ENCODE measurements around the gene CEP120.
"Not testable (repeated sequence)": the region's sequence is repeated elsewhere in the genome, so short reads cannot be mapped to it uniquely, and the experiment has no call there.

Gene CEP120

GRCh38 chr5:123387313-123387712 is 35.9 kb downstream of the CEP120 start:
- no peak for DNase-seq (ENCODE audit: low read depth in 2 of 2)

GRCh38 chr5:123382252-123382651 is 41.0 kb downstream of the CEP120 start:
- no peak for DNase-seq (ENCODE audit: low read depth in 2 of 2)

GRCh38 chr5:123371575-123372179 is 51.5 kb downstream of the CEP120 start:
- DNase-seq (ENCODE audit: low read depth in 2 of 2) = no peak

DNA sequence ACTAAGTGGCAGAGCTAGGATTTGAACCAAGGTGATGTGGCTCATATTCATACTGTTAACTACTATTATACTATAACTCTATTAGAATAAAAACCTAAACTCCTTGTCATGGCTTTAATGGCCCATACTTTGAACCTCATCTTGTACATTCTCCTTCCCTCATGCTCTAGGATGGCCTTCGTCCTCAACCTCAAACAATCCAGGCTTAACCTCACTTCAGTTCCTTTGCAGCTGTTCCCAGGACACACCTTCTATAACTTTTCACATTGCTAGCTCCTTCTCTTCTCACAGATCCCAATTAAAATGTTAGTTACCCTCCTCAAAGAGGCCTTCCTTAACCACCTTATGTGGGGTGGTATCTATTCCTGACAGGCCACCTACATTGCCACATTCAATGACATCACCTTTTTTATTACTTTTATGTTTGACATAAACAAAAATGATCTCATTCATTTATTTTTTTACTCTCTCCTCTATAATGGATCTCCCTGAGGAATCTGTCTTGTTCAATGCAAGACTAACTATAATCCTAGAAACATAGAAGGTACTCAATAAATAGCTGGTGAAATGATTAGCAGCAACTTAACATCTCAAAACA is 53.7 kb downstream of the CEP120 start:
- no peak for DNase-seq (ENCODE audit: low read depth in 2 of 2)

GRCh38 chr5:123367739-123368138 is 55.5 kb downstream of the CEP120 start:
- no peak for DNase-seq (ENCODE audit: low read depth in 2 of 2)

GRCh38 chr5:123365156-123365555 is 58.0 kb downstream of the CEP120 start:
- DNase-seq (ENCODE audit: low read depth in 2 of 2) = no peak

DNA sequence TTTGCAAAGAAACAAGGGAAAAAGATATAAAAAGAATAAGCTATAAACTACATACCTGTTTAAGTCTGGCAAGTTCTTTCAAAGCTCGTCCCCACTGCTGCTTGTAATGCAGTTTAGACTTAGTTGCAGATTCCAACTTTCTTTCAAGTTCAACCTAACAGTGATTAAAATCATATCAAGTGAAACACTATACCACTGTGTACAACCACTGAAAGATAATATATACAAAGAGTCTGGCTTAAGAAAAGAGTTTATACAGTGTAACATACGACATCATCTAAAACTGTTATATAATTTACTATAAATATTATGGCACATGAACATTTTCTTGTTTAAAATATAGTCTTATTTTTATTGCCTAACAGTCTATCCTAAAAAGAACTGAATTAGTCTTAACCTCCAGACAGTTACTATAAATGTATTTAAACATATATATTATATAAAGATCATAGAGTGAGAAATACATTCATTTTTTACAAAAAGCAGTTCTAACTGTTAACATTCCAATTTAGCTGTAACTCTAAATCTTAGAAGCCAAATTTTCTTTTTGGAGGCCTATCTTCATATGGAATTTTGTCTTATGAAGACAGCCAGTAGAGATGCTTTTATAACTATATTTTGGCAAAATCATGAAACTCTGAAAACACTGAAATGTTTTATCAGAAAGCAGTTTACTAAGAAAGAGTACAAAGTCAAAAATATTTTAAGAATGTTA is 58.6 kb downstream of the CEP120 start:
- no peak for DNase-seq (ENCODE audit: low read depth in 2 of 2)

DNA sequence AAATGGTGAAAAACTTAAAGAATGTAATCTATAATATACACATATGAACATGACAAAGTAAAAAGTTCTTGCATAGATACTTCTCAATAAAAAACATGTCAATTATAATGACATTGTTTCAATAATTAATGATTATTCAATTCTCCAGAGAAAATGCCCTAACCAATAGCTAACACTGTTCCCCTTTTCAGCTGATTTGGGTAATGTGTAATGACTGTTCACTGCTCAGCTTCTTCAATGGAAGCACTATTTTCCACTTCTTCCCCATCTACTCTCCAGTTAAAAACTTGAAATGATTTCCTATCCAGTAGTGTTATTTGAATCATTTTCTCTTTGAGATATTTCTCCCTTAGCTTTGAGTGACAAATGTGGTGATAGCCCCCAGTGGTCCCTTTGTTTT is 62.3 kb downstream of the CEP120 start:
- no peak for DNase-seq (ENCODE audit: low read depth in 2 of 2)

DNA sequence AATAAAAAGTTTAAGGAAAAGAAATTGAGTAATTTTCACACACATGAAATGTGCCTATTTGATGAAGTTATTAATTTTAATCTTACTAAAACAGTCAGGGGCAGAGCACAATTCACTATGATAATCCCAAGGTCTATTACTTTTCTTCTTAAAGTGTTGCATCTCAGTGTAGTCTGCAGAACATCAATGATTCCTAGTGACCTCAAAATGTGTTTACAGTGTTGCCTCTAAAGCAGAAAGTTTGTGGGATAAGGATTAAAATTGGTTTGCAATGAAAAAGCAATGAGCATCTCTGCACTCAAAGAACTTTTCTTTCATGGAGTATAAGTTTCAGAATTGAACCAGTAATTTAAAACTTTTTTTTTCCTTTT is 63.0 kb downstream of the CEP120 start:
- no peak for DNase-seq (ENCODE audit: low read depth in 2 of 2)

DNA sequence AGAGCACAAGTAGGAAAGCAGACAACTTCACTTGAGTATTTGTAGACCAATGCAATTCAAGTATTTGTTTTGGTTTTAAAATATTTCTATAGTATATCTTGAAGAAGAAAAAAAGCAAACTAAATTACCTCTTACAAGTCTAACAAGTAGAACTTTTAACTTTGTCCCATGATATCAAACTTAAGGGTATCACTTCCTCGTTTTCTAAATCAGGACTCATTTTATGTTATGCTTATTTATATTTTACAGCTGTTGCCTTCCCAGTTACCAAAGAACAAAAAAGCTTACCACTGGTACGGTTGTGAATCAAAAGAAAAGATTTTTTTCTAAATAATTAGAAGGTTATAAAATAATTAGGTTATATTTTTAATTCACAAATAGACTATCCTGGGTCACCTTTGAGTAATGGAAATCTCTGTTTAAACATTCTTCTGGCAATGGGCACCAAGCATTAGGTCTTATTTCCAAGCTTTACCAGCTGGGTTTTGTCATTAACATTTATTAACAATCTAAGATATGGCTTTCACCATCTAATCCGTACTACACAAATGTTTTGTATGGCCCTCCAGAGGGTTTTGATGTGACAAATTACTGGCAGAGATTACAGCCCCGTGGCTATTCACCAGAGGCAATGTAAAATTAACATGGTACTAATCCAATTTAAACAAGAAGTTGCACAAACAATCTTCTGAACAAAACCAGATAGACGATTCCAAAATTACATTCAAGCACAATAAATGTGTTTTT is 63.6 kb downstream of the CEP120 start:
- DNase-seq (ENCODE audit: low read depth in 2 of 2) = peak in 1 of 2 experiments; percentile 20

DNA sequence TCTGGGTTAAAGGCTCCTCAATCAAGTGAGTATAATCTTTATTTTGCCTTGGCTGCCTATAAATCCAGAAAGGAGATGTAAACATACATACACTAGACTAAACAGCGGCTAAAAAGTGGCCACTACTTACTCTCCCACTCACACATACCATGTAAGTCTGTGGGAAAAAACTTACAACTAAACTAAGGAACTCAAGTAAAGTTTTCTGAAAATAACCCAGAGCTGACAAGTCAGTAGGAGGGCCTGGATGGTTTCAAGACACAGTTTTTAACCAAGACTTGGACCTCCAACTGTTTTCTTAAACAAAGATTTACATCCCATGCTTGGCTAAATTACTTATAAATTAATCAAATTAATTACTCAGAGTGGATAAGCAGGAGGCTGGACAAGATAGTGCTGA is 64.5 kb downstream of the CEP120 start:
- DNase-seq (ENCODE audit: low read depth in 2 of 2) = no peak

GRCh38 chr5:123358304-123358703 is 64.9 kb downstream of the CEP120 start:
- DNase-seq (ENCODE audit: low read depth in 2 of 2) = no peak

DNA sequence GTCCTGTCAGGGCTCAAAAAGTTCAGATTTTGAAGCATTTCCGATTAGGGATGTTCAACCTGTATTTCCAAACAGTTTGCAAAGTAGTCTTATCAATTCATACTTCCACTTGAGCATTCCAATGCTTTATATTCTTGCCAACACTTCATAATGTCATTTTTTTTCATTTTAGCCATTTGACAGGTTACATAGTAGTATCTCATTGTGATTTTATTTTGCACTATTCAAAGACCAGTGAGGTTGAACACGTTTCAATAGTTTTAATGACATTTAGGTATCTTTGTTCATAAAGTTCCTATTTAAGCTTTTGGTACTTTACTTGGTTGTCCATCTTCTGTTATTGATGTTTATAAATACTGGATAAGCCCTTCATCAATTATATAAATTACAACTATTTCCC is 71.4 kb downstream of the CEP120 start:
- no peak for DNase-seq (ENCODE audit: low read depth in 2 of 2)

- peak; percentile 33 to 54 for DNase-seq (ENCODE audit: low read depth in 2 of 2)
These were observed 72.0 kb downstream of the CEP120 start for GRCh38 chr5:123351240-123351639.

- no peak for DNase-seq (ENCODE audit: low read depth in 2 of 2)
These were observed 72.5 kb downstream of the CEP120 start for GRCh38 chr5:123350742-123351141.

DNA sequence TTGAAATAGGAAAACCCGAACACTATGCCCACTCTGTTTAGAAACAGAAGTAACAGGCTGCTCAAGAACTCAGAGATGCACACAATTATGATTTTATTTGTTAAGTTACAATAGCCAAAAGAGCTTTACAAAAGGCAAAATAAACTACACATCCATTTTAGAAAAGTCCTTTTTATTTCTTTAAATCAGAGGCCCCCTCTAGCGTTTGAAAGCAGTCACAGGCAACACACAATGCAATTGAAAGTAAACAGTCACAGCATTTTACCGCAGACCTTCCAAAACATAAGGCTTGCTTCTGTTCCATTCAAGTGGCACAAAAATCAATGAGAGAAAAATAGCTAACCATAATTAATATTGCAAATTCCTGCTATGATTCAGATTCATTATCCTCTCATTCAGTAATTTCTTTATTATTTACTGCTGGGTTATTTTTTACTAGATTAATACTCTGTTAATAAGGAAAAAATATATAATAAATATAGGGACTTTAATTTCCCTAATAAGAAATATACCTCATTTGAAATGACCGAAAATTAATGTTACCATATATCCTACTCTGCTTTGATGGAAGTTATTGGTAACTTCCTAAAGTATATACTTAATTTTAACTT is 78.3 kb downstream of the CEP120 start:
- DNase-seq (ENCODE audit: low read depth in 2 of 2) = peak; percentile 22 to 24

GRCh38 chr5:123340928-123341327 is 82.3 kb downstream of the CEP120 start:
- no peak for DNase-seq (ENCODE audit: low read depth in 2 of 2)

GRCh38 chr5:123308377-123308776 is 114.8 kb downstream of the CEP120 start:
- not testable (repeated sequence) for DNase-seq (ENCODE audit: low read depth in 2 of 2)

DNA sequence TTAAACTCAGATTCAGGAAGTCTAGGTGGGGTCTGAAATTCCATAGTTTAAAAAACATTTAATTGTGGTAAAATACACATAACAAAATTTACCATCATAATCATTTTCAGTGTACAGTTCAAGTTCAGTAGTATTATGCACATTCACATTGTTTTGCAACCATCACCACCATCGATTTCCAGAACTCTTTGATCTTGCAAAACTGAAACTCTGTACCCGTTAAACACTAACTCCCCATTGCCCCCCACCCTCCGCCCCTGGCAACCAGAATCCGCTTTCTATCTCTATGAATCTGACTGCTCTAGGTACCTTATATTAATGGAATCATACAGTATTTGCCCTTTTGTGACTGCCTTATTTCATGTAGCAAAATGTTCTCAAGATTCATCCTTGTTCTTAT is 117.5 kb downstream of the CEP120 start:
- DNase-seq (ENCODE audit: low read depth in 2 of 2) = no peak

GRCh38 chr5:123304777-123305316 is 118.4 kb downstream of the CEP120 start:
- DNase-seq (ENCODE audit: low read depth in 2 of 2) = no peak

GRCh38 chr5:123303802-123304201 is 119.4 kb downstream of the CEP120 start:
- DNase-seq (ENCODE audit: low read depth in 2 of 2) = no peak

DNA sequence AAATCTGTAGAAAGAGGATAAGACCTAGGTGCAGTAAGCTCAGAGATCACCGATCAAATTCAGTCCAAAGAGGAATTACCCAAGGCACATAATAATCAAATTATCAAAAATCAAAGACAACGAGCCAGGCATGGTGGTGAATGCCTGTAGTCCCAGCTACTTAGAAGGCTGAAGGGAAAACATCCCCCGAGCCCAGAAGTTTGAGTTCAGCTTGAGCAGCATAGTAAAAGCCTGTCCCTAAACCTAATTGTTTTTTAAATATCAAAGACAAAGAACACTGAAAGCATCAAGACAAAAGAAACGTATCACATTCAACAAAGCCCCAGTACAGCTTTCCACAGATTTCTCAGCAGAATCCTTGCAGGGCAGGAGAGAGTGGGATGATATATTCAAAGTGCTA is 122.9 kb downstream of the CEP120 start:
- no peak for DNase-seq (ENCODE audit: low read depth in 2 of 2)
